ENCODE data around the gene SOBP.

The SOBP gene

DNA sequence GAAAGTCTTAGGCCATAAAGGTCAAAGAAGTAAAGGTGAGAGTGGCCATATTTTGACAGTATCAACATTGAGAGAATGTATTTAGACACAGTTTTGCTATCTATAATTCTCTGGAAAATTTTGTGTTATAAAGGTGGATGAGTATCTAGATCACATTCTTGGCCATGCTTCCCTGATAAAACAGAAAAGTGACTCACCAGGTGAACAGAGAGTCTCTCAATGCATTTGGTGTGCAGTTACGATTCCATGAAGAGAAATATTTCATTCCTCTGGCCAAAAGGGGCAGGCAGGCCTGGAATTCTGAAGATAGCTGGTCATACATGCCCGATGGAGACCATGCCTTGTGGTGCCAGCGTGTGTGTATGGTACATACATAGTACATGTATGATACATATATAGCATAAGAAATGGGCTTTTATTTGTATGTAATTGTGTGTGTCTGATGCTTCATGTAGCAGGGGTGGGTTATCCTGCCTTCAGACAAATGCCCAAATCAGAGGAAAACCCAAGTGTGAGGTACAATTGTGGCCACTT is 164.0 kb downstream of the SOBP start:
- TF ChIP-seq ZC3H10 (CRISPR knock-in tag; IDR thresholded peaks at IDR 0.05) (no peak), TCF4 (CRISPR knock-in tag; IDR thresholded peaks at IDR 0.05; ENCODE audit: borderline replicate concordance) (no peak), ZFP3 (CRISPR knock-in tag; IDR thresholded peaks at IDR 0.05) (no peak), CSDC2 (CRISPR knock-in tag; IDR thresholded peaks at IDR 0.05) (no peak), RARB (CRISPR knock-in tag; IDR thresholded peaks at IDR 0.05) (no peak), PPARA (CRISPR knock-in tag; IDR thresholded peaks at IDR 0.05; ENCODE audit: borderline replicate concordance) (no peak), ZNF70 (CRISPR knock-in tag; IDR thresholded peaks at IDR 0.05) (no peak), SNAI2 (CRISPR knock-in tag; IDR thresholded peaks at IDR 0.05) (no peak)
- TF ChIP-seq, protein P1, sequence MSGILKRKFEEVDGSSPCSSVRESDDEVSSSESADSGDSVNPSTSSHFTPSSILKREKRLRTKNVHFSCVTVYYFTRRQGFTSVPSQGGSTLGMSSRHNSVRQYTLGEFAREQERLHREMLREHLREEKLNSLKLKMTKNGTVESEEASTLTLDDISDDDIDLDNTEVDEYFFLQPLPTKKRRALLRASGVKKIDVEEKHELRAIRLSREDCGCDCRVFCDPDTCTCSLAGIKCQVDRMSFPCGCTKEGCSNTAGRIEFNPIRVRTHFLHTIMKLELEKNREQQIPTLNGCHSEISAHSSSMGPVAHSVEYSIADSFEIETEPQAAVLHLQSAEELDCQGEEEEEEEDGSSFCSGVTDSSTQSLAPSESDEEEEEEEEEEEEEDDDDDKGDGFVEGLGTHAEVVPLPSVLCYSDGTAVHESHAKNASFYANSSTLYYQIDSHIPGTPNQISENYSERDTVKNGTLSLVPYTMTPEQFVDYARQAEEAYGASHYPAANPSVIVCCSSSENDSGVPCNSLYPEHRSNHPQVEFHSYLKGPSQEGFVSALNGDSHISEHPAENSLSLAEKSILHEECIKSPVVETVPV (CRISPR knock-in tag; IDR thresholded peaks at IDR 0.05), result no peak
- TF ChIP-seq, protein P2, sequence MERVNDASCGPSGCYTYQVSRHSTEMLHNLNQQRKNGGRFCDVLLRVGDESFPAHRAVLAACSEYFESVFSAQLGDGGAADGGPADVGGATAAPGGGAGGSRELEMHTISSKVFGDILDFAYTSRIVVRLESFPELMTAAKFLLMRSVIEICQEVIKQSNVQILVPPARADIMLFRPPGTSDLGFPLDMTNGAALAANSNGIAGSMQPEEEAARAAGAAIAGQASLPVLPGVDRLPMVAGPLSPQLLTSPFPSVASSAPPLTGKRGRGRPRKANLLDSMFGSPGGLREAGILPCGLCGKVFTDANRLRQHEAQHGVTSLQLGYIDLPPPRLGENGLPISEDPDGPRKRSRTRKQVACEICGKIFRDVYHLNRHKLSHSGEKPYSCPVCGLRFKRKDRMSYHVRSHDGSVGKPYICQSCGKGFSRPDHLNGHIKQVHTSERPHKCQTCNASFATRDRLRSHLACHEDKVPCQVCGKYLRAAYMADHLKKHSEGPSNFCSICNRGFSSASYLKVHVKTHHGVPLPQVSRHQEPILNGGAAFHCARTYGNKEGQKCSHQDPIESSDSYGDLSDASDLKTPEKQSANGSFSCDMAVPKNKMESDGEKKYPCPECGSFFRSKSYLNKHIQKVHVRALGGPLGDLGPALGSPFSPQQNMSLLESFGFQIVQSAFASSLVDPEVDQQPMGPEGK (CRISPR knock-in tag; IDR thresholded peaks at IDR 0.05; ENCODE audit: borderline replicate concordance), result no peak
- ATAC-seq, result no peak

DNA sequence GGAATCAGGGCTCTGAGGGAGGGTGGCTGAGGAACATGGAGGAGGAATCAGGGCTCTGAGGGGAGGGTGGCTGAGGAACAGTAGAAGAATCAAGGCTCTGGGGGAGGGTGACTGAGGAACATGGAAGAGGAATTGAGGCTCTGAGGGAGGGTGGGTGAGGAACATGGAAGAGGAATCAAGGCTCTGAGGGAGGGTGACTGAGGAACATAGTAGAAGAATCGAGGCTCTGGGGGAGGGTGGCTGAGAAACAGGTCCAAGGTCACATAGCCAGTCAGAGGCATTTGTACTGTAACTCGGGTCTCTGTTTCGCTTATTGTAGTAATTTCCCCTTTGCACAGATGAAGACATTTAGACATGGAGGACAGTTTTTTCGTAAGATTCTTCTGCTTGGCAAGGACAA is 164.8 kb downstream of the SOBP start:
- no peak for ATAC-seq
- TF ChIP-seq ZC3H10 (CRISPR knock-in tag; IDR thresholded peaks at IDR 0.05), result no peak
- TF ChIP-seq ZFP30 (CRISPR knock-in tag; IDR thresholded peaks at IDR 0.05), result no peak

DNA sequence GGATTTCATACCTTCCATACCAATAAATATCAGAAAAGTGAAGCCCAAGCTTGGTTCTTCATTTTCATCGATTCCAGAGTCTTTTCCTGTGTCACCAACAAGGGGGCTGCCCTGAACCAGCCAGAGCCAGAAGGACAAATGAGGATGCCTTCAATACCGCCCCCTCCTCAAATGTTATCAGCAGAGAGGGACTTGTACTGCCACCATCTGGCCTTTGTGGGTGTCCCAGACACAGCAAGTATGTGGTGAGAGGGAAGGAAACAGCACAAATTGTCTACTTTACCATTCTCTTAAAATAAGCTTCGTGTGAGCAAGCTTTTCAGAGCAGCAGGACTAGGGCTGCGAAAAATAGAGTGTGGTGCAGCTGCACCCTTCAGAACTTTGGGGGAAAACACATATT is 165.3 kb downstream of the SOBP start:
- no peak for TF ChIP-seq SNAI2 (CRISPR knock-in tag; IDR thresholded peaks at IDR 0.05)
- no peak for TF ChIP-seq BACH2 (CRISPR knock-in tag; IDR thresholded peaks at IDR 0.05; ENCODE audit: borderline replicate concordance)
- TF ChIP-seq ESRRG (CRISPR knock-in tag; IDR thresholded peaks at IDR 0.05), result no peak
- no peak for TF ChIP-seq RARB (CRISPR knock-in tag; IDR thresholded peaks at IDR 0.05)
- TF ChIP-seq TCF4 (CRISPR knock-in tag; IDR thresholded peaks at IDR 0.05; ENCODE audit: borderline replicate concordance), result no peak
- TF ChIP-seq OSR1 (CRISPR knock-in tag; IDR thresholded peaks at IDR 0.05), result no peak
- no peak for TF ChIP-seq ARNTL (CRISPR knock-in tag; IDR thresholded peaks at IDR 0.05; ENCODE audit: borderline replicate concordance, low read depth)
- TF ChIP-seq GLIS3 (CRISPR knock-in tag; IDR thresholded peaks at IDR 0.05), result no peak
- TF ChIP-seq PPARA (CRISPR knock-in tag; IDR thresholded peaks at IDR 0.05; ENCODE audit: borderline replicate concordance), result no peak
- no peak for TF ChIP-seq ZFP3 (CRISPR knock-in tag; IDR thresholded peaks at IDR 0.05)
- TF ChIP-seq, protein P3, sequence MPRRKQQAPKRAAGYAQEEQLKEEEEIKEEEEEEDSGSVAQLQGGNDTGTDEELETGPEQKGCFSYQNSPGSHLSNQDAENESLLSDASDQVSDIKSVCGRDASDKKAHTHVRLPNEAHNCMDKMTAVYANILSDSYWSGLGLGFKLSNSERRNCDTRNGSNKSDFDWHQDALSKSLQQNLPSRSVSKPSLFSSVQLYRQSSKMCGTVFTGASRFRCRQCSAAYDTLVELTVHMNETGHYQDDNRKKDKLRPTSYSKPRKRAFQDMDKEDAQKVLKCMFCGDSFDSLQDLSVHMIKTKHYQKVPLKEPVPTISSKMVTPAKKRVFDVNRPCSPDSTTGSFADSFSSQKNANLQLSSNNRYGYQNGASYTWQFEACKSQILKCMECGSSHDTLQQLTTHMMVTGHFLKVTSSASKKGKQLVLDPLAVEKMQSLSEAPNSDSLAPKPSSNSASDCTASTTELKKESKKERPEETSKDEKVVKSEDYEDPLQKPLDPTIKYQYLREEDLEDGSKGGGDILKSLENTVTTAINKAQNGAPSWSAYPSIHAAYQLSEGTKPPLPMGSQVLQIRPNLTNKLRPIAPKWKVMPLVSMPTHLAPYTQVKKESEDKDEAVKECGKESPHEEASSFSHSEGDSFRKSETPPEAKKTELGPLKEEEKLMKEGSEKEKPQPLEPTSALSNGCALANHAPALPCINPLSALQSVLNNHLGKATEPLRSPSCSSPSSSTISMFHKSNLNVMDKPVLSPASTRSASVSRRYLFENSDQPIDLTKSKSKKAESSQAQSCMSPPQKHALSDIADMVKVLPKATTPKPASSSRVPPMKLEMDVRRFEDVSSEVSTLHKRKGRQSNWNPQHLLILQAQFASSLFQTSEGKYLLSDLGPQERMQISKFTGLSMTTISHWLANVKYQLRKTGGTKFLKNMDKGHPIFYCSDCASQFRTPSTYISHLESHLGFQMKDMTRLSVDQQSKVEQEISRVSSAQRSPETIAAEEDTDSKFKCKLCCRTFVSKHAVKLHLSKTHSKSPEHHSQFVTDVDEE (CRISPR knock-in tag; IDR thresholded peaks at IDR 0.05), result no peak
- no peak for ATAC-seq

DNA sequence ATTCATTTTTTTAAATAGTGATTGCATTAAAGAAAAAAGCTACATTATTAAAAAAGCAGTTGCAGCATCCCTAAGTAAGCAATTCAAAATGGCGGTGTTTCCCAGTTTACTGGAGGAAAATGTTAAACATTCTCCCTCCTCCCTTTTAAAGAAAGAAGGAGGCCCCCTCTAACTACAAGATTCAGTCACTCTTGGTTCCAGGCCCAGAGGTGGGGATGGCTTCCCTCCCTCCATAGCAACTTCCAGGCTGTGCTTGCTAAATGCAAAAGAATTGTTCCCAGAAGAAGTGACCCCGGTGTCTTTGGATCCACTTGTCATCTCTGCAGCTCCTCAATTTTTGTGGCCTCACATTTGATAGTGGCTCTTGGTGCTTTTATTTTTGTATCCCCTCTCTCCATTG is 165.9 kb downstream of the SOBP start:
- TF ChIP-seq, protein P4, sequence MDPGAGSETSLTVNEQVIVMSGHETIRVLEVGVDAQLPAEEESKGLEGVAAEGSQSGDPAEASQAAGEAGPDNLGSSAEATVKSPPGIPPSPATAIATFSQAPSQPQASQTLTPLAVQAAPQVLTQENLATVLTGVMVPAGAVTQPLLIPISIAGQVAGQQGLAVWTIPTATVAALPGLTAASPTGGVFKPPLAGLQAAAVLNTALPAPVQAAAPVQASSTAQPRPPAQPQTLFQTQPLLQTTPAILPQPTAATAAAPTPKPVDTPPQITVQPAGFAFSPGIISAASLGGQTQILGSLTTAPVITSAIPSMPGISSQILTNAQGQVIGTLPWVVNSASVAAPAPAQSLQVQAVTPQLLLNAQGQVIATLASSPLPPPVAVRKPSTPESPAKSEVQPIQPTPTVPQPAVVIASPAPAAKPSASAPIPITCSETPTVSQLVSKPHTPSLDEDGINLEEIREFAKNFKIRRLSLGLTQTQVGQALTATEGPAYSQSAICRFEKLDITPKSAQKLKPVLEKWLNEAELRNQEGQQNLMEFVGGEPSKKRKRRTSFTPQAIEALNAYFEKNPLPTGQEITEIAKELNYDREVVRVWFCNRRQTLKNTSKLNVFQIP (CRISPR knock-in tag; IDR thresholded peaks at IDR 0.05; ENCODE audit: borderline replicate concordance, low read depth), result no peak
- TF ChIP-seq OSR1 (CRISPR knock-in tag; IDR thresholded peaks at IDR 0.05) (no peak), CSDC2 (CRISPR knock-in tag; IDR thresholded peaks at IDR 0.05) (no peak)
- TF ChIP-seq, protein P5, sequence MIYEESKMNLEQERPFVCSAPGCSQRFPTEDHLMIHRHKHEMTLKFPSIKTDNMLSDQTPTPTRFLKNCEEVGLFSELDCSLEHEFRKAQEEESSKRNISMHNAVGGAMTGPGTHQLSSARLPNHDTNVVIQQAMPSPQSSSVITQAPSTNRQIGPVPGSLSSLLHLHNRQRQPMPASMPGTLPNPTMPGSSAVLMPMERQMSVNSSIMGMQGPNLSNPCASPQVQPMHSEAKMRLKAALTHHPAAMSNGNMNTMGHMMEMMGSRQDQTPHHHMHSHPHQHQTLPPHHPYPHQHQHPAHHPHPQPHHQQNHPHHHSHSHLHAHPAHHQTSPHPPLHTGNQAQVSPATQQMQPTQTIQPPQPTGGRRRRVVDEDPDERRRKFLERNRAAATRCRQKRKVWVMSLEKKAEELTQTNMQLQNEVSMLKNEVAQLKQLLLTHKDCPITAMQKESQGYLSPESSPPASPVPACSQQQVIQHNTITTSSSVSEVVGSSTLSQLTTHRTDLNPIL (CRISPR knock-in tag; IDR thresholded peaks at IDR 0.05; ENCODE audit: low read depth), result no peak
- ATAC-seq, result no peak

Measured in SK-N-SH treated with all-trans-retinoic acid at 6 μM for 48 hours (cell line).